HG03139 (cell line): ENCODE data around the gene MRPL16.
"Not testable (repeated sequence)": the region's sequence is repeated elsewhere in the genome, so short reads cannot be mapped to it uniquely, and the experiment has no call there.

Experiments
- ATAC-seq: cut with Tn5 transposase; IDR thresholded peaks from one replicate; pipeline ENCODE4 v1.9.1; 2021; ENCODE audit not compliant: unreplicated experiment

Gene MRPL16

DNA sequence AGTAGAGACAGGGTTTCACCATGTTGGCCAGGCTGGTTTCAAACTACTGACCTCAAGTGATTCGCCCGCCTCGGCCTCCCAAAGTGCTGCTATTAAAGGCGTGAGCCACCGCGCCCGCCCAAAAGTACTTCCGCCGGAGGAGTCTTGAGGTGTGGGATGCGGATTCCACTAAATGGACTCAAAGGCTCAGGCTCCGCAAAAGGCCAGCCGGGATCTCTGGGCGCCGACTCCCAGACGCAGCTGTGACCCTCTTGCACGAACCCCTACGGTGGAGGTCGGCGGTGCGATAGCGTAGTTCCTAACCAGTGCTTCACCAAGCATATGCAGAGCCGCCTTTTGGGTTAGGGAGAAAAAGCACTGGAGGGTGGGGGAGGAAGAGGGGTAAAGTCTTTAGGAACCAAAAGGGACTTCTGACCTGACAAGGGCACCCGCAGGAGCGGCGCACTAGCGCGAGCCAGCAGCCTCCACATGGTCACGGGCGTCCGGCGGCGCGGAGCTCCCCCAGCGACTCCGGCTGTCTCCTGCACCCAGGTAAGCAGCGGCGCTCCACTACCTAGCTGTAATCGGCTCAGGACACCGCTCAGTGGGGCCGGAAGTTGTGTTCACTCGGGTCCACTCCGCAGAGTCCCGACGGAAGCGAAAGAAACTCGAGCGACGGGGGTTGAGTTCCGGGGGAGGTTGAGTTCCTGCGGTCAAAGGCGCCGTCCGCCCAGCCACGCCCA lies at the start of gene MRPL16:
TSS of gene MRPL16 (minus strand) at position 590 of the 722 bp plus-strand sequence. CDS start at position 470, 120 bp downstream.
- ATAC-seq: peak; percentile 97

- no peak for ATAC-seq
Measured at GRCh38 chr11:59859673-59860072, 49.1 kb upstream of the MRPL16 start.

GRCh38 chr11:59857439-59858434 lies 47.2 kb upstream of the MRPL16 start:
- ATAC-seq: no peak

DNA sequence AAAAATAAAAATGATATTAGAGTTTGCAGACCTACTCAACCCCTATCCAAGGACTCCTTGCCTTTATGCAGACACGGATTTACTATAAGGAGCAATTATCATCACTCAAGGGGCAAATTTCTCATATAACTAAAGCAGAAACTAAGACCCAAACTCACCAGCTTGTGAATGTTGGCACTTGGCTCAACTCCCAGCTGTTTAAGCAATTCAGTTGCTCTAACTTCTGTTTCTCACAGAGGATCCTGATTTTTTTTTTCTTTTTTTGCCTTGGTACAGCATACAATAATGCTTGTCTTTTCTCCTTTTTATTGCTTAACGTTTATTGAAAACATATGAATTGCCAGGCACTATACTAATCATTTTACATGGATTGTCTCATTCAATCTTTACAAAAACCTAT lies 44.3 kb upstream of the MRPL16 start:
- no peak for ATAC-seq

DNA sequence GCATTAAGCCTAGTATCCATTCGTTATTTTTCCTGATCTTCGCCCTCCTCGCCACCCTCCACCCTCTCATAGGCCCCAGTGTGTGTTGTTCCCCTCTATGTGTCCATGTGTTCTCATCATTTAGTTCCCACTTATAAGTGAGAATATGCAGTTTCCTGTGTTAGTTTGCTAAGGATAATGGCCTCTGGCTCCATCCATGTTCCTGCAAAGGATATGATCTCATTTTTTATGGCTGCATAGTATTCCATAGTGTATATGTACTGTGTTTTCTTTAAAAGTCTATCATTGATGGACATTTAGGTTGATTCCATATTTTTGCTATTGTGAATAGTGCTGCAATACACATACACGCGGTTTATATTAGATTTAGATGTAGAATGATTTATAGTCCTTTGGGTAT lies 40.8 kb upstream of the MRPL16 start:
- ATAC-seq: not testable (repeated sequence)

DNA sequence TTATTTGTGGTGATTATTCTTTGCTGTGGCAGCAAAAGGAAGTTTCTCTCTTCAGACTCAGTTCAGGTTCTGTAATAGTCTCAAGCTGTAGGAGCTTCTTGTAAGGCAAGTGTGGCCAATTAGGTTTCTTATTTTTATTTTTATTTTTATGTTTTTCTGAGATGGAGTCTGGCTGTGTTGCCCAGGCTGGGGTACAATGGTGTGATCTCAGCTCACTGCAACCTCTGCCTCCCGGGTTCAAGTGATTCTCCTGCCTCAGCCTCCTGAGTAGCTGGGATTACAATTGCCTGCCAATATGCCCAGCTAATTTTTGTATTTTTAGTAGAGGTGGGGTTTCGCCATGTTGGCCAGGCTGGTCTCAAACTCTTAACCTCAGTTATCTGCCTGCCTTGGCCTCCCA lies 39.0 kb upstream of the MRPL16 start:
- ATAC-seq: not testable (repeated sequence)

DNA sequence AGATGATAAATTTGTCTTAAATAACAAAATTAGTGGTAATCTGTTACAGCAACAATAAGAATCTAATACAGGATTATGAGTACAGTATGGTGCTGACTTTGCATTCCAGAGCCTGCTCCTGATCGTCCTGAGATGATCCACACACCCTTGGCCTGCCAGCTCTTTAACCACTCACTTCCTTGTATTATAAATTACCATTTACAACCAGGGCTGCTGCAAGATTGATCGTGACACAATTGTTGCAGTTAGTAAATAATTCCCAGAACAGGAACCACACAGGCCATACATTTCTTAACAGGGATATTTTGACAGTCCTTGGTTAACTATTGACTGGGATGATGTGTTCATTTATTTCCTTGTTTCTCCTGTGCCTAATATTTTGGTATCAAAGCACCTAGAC lies 38.6 kb upstream of the MRPL16 start:
- peak; percentile 87 for ATAC-seq

DNA sequence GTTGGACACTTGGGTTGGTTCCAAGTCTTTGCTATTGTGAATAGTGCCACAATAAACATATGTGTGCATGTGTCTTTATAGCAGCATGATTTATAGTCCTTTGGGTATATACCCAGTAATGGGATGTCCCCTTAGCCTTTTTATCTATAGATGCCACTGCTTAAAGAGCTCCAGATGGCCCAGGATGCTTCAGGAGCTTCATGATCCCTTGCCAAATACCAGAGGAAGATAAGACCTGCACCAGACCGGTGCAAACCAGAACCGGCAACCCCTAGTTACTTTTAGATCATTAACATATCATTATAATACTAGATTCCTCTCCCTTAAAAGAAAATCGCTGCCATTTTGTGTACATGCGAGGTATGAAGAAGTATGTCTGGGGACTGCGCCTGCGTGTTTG lies 37.9 kb upstream of the MRPL16 start:
- ATAC-seq: not testable (repeated sequence)

DNA sequence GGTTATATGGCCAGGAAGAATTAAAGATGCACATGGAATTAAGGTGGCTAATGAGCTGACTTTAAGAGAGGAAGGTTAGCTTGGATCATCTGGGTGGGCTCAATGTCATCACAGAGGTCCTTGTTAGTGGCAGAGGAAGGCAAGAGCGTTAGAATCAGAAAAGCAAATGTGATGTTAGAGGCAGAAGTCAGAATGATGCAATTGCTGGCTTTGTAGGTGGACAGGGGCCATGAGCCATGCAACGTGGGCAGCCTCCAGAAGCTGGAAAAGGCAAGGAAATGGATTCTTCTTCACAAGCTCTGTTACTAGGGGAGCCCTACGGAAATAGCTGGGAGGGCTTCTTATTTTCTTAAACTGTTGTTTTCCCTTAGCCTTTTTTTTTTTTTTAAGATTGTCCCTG lies 37.0 kb upstream of the MRPL16 start:
- ATAC-seq: no peak

DNA sequence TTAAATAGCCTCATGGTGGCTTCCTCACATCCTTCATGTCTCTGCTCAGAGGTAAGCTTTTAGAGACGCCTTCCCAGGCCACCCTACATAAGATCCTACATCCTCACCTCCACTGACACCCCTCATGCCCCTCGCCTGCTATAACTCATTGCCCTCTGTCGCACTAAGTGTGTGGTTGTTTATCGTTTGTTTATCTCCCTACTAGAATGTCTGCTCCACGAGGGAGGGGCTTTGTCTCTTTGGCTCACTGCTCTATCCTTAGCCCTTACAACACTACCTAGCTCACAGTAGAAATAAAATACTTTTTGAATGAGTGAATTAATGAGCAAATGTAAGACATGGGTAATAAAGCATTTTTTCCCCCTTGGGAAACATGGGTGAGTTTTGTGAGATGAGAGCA lies 36.0 kb upstream of the MRPL16 start:
- no peak for ATAC-seq

GRCh38 chr11:59845399-59845798 lies 34.8 kb upstream of the MRPL16 start, which contains the start of gene CBLIF:
CBLIF (minus strand) TSS chr11:59845499; CDS start chr11:59845453, 46 bp downstream.
- no peak for ATAC-seq

GRCh38 chr11:59842316-59842715 lies 31.7 kb upstream of the MRPL16 start:
- no peak for ATAC-seq

- ATAC-seq: no peak
Measured at GRCh38 chr11:59841514-59841913, 30.9 kb upstream of the MRPL16 start.

- ATAC-seq: no peak
Measured at GRCh38 chr11:59839615-59840014, 29.0 kb upstream of the MRPL16 start.

DNA sequence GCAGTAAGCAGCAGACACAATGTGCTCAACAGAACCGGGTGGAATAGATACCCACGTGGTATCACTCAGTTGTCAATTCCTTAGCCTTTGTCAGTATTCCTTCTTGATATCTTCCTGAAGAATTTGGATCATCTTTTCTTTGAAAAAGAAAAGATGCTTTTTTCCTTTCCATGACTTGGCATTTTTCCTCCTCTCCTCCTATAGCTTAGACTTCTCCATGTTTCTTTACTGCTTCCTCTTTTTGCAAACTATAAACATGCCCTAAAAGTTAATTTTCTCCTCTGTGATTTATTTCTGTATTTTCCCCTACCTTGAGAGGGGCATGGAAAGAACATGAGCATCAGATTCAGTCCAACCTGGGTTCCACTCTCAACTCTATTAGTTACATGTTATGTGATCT lies 23.0 kb upstream of the MRPL16 start:
- no peak for ATAC-seq

GRCh38 chr11:59829358-59829757 lies 18.8 kb upstream of the MRPL16 start:
- ATAC-seq: no peak

- peak; percentile 78 for ATAC-seq
Measured at GRCh38 chr11:59822989-59823566, 12.5 kb upstream of the MRPL16 start.

DNA sequence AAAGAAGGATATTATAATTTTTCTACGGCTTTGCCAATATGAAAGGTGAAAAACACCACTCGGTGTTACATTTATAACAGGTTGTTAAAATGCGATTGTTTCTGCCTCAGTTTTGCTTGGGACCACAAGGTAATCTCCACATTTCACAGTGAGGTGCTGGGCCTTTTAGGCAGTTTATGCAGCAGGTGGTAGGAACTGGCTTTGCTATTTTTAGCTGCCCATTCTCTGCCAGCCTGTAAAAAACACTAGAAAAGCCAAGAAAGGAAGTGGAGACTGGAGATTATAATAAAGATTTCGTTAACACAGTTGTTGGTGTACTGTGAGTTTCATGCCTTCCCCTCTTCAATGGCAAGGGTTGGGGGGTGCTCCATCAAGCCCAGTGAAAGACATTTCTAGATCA lies 8.0 kb upstream of the MRPL16 start:
- no peak for ATAC-seq

GRCh38 chr11:59816434-59816833 lies 5.9 kb upstream of the MRPL16 start:
- ATAC-seq: not testable (repeated sequence)

DNA sequence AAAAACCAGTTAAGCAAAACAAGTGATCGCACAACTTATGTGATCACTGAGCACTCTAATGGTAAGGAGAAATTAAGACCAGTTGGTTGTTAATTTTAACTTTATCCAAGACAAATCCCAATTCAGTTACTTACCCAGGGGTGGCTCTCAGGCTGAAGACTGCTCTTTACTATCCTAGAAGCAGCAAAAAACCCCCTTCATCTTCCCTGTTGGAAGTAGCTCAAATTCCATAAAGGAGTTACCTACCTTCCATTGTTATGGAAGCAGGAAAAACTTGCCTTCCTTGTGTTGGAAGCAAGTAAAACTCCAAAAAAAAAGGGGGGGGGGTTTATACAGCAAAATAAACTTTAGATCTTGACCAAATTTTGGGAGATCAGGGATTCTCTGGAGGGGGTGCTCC lies 5.2 kb upstream of the MRPL16 start:
- no peak for ATAC-seq

- no peak for ATAC-seq
Measured at GRCh38 chr11:59814021-59814420, 3.4 kb upstream of the MRPL16 start.
